KOPT-K1 (cell line): ENCODE measurements around the gene MATK.

Source experiments
- H3K27ac ChIP-seq: fragments of 200-600 bp; sonication (generic); 2 replicates; pipeline ENCODE4 v1.5.1; 2016; ENCODE audit warnings: antibody characterized with exemption, mild to moderate bottlenecking, low read depth, low read length; ENCODE audit not compliant: poor library complexity, severe bottlenecking
- H3K36me3 ChIP-seq: fragments of 200-600 bp; sonication (generic); 2 replicates; pipeline ENCODE4 v1.5.1; 2017; ENCODE audit warnings: antibody characterized with exemption, mild to moderate bottlenecking, low read length, moderate library complexity; ENCODE audit not compliant: insufficient read depth
- H3K9me3 ChIP-seq: fragments of 200-600 bp; sonication (generic); 2 replicates; pipeline ENCODE4 v1.5.1; 2017; ENCODE audit warnings: antibody characterized with exemption, low read length, mild to moderate bottlenecking; ENCODE audit not compliant: insufficient read depth, poor library complexity, severe bottlenecking

MATK gene

GRCh38 chr19:3785938-3786824, at the start of gene MATK:
MATK (minus strand) TSS chr19:3786381; CDS start chr19:3785135, 1,246 bp downstream.
- no peak within 1 kb of the TSS for H3K27ac ChIP-seq

GRCh38 chr19:3835055-3835435, 48.9 kb upstream of the MATK start:
- no peaks in the 10 kb centered on the region for H3K36me3 ChIP-seq
- no peak overlapping the region for H3K27ac ChIP-seq
- peaks cover 13% of the 10 kb centered on the region for H3K9me3 ChIP-seq

More at GRCh38 chr19:3785938-3786824, at the start of gene MATK:
- H3K9me3 ChIP-seq: peaks cover 20% of the 10 kb centered on the region
- H3K36me3 ChIP-seq: no peaks in the 10 kb centered on the region

- Histone ChIP-seq H3K27ac (no peak overlapping the region), H3K9me3 (peaks cover 13% of the 10 kb centered on the region), H3K36me3 (no peaks in the 10 kb centered on the region)
These were observed 48.3 kb upstream of the MATK start for GRCh38 chr19:3834349-3835054.

- Histone ChIP-seq H3K9me3 (peaks cover 13% of the 10 kb centered on the region), H3K36me3 (no peaks in the 10 kb centered on the region), H3K27ac (no peak overlapping the region)
These were observed 47.6 kb upstream of the MATK start for GRCh38 chr19:3833578-3834348.

GRCh38 chr19:3832001-3832400, 45.8 kb upstream of the MATK start:
- Histone ChIP-seq H3K36me3 (no peaks in the 10 kb centered on the region), H3K27ac (no peak overlapping the region), H3K9me3 (peaks cover under 1% of the 10 kb centered on the region)

GRCh38 chr19:3831601-3832000, 45.4 kb upstream of the MATK start:
- no peak overlapping the region for H3K27ac ChIP-seq
- no peaks in the 10 kb centered on the region for H3K36me3 ChIP-seq
- H3K9me3 ChIP-seq: no peaks in the 10 kb centered on the region

GRCh38 chr19:3830621-3831589, 44.7 kb upstream of the MATK start:
- Histone ChIP-seq H3K36me3 (no peaks in the 10 kb centered on the region), H3K27ac (no peak overlapping the region)

GRCh38 chr19:3827306-3827705, 41.1 kb upstream of the MATK start:
- Histone ChIP-seq H3K36me3 (no peaks in the 10 kb centered on the region), H3K9me3 (no peaks in the 10 kb centered on the region), H3K27ac (no peak overlapping the region)

More at GRCh38 chr19:3830621-3831589, 44.7 kb upstream of the MATK start:
- no peaks in the 10 kb centered on the region for H3K9me3 ChIP-seq

- H3K9me3 ChIP-seq: no peaks in the 10 kb centered on the region
- no peak overlapping the region for H3K27ac ChIP-seq
- no peaks in the 10 kb centered on the region for H3K36me3 ChIP-seq
These were observed 40.0 kb upstream of the MATK start for GRCh38 chr19:3826163-3826562.

GRCh38 chr19:3825286-3825956, 39.2 kb upstream of the MATK start:
- H3K27ac ChIP-seq: no peak overlapping the region
- no peaks in the 10 kb centered on the region for H3K36me3 ChIP-seq
- no peaks in the 10 kb centered on the region for H3K9me3 ChIP-seq

- Histone ChIP-seq H3K36me3 (no peaks in the 10 kb centered on the region), H3K27ac (no peak overlapping the region), H3K9me3 (no peaks in the 10 kb centered on the region)
These were observed 37.2 kb upstream of the MATK start for GRCh38 chr19:3823350-3823713.

- Histone ChIP-seq H3K9me3 (no peaks in the 10 kb centered on the region), H3K27ac (no peak overlapping the region), H3K36me3 (no peaks in the 10 kb centered on the region)
These were observed 36.6 kb upstream of the MATK start for GRCh38 chr19:3822683-3823349.

GRCh38 chr19:3821857-3822364, 35.7 kb upstream of the MATK start:
- Histone ChIP-seq H3K9me3 (no peaks in the 10 kb centered on the region), H3K27ac (no peak overlapping the region), H3K36me3 (no peaks in the 10 kb centered on the region)
